Astrocyte of the spinal cord (primary cell): ENCODE results near the gene ENPP3.

ENCODE experiments used
- DNase-seq: peaks from one replicate; pipeline ENCODE4 v3.0.0; 2011; ENCODE audit warnings: low read depth, low spot score
- H3K4me3 ChIP-seq: 2 replicates; pipeline ENCODE4 v1.5.1; 2011; ENCODE audit warnings: low read depth, mild to moderate bottlenecking, low read length, moderate library complexity
- CTCF ChIP-seq: IDR thresholded peaks from 2 replicates; pipeline ENCODE4 v1.5.1; 2012; ENCODE audit warnings: low read depth, mild to moderate bottlenecking, low read length, inconsistent platforms
- in situ Hi-C: cut with HindIII; loops from 2 replicates; pipeline ENCODE4 v1.10.0; 2017; ENCODE audit warnings: low sequenced_read_pairs

ENPP3 gene

GRCh38 chr6:131739136-131739535 is 102.0 kb downstream of the ENPP3 start:
- H3K4me3 ChIP-seq = no peak overlapping the region
- in situ Hi-C loops = no loop called here
- no peak for TF ChIP-seq CTCF
- DNase-seq = no peak

DNA sequence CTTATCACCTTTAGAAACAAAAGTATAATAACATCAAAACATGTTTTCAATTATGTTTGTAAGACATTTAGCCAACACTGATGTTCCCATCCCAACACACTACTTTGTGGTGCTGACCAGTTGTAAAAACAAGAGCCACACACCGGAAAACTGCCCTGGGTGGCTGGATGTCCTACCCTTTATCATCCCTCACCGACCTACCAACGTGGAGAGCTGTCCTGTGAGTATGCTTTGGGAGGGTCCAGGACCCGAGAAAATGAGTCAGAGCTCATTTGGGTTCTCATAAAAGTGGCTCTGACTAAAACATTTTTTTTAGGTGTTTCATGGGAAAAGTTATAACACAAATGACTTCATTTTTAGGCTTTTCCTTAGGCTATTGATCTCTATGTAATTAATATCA is 103.1 kb downstream of the ENPP3 start:
- DNase-seq = peak; percentile 74
- H3K4me3 ChIP-seq = no peak overlapping the region
- no peak for TF ChIP-seq CTCF
- in situ Hi-C loops = no loop called here

DNA sequence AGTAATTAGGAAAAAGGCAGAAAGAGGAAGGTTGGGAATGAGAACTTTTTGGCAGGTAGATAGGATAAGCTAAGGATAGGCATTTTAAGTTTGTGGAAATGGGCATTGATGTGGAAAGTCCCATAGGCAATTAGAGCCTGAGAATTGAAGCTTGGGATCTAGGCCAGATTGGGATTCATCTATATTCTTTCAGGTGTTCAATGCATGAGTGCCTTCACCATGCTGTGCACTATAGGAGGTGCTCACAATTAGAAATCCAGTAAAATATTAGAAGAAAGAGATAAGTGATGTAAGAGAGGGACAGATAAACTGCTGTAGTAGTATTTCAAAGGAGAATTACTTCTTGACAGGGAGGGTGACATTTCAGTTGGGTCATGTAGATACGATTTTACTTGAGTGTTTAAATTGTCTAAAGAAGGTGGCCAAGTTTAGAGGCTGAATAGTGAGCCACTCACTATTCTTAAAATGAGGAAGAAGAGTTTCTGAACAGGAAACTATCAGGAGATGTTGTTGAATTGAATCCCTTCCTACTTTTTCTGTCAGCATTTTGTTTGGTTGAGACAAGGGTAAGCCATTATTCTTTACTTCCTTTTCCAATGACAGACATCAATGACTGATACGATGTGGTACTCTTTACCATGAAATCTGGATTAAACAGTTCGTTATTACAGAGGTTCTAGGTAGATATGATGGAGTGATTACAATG is 104.7 kb downstream of the ENPP3 start:
- TF ChIP-seq CTCF = no peak
- H3K4me3 ChIP-seq = no peak overlapping the region
- in situ Hi-C loops = no loop called here
- DNase-seq = no peak

DNA sequence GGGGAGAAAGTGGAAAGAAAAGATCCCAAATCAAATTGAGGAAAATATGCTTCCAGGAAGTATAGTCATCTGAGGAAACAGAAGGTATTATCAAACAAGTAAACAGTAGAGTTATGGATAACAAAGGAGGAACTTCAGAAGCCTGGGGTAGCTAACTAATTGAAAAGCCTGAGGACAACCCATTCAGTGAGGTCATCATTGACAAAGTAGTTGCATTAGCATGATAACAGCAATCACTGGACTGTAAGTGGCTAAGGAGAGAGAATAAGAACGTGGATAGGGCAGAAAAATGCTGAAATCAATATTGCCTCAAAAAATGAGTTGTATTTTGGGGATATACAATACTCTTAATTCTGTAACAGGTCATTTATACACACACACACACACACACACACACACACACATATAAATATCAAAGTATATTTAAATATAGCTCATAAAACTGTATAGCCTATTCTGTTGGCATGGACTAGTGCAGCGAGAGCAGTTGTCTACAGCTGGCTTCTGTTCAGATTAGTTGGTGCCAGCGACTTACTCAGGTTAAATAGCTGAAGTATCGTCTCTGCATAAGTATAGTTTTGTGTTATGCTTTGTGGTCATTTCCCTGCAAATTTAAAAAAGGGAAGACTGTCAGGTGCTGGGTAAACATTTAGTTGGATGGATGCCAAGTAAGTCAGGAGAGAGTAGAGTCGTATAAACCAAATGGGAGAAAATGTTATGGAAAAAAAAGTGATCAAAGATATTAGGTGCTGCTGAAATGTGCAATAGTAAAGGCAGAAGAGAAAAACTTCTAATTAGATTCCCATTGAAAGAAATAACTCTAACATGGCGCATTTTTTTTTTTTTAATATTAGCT is 107.6 kb downstream of the ENPP3 start:
- in situ Hi-C loops = no loop called here
- H3K4me3 ChIP-seq = no peak overlapping the region
- no peak for TF ChIP-seq CTCF
- no peak for DNase-seq

- no peak overlapping the region for H3K4me3 ChIP-seq
- in situ Hi-C loops = no loop called here
- no peak for TF ChIP-seq CTCF
- no peak for DNase-seq
Observed at GRCh38 chr6:131745476-131745875, 108.4 kb downstream of the ENPP3 start.

- no peak for DNase-seq
- TF ChIP-seq CTCF = no peak
- in situ Hi-C loops = no loop called here
Observed at GRCh38 chr6:131747821-131748353, 110.8 kb downstream of the ENPP3 start.

More at GRCh38 chr6:131747821-131748353, 110.8 kb downstream of the ENPP3 start:
- no peak overlapping the region for H3K4me3 ChIP-seq
